ENCODE results near the gene TAP2.
A peak's percentile ranks its signal among the peaks of the same experiment; 100 is the strongest.
"Not testable (repeated sequence)": the region's sequence is repeated elsewhere in the genome, so short reads cannot be mapped to it uniquely, and the experiment has no call there.

The TAP2 gene

GRCh38 chr6:32838114-32838958, at the start of gene TAP2:
Gene TAP2, minus strand, starts transcription at chr6:32838739. Its CDS starts 506 bp downstream, at chr6:32838233.
- Histone ChIP-seq H3K9me3 (ENCODE audit: control insufficient read depth, insufficient read depth, low read length) (no peaks in the 10 kb centered on the region), H3K9ac (ENCODE audit: low read depth, low read length) (peak within 1 kb of the TSS; percentile 63), H3K4me3 (ENCODE audit: low read depth, low read length) (peak within 1 kb of the TSS; percentile 76), H3K36me3 (ENCODE audit: control insufficient read depth, insufficient read depth, low read length) (no peaks in the 10 kb centered on the region), H3K4me1 (ENCODE audit: control insufficient read depth, insufficient read depth, low read length) (no peaks in the 10 kb centered on the region), H3K27me3 (ENCODE audit: control insufficient read depth, insufficient read depth, low read length) (peaks cover 13% of the 10 kb centered on the region)

GRCh38 chr6:32887616-32888015, 49.1 kb upstream of the TAP2 start:
- H3K36me3 ChIP-seq (ENCODE audit: control insufficient read depth, insufficient read depth, low read length), result no peaks in the 10 kb centered on the region
- H3K4me1 ChIP-seq (ENCODE audit: control insufficient read depth, insufficient read depth, low read length), result no peaks in the 10 kb centered on the region
- no peaks in the 10 kb centered on the region for H3K9me3 ChIP-seq (ENCODE audit: control insufficient read depth, insufficient read depth, low read length)
- H3K27me3 ChIP-seq (ENCODE audit: control insufficient read depth, insufficient read depth, low read length), result no peaks in the 10 kb centered on the region
- no peak overlapping the region for H3K9ac ChIP-seq (ENCODE audit: low read depth, low read length)
- no peak overlapping the region for H3K4me3 ChIP-seq (ENCODE audit: low read depth, low read length)

DNA sequence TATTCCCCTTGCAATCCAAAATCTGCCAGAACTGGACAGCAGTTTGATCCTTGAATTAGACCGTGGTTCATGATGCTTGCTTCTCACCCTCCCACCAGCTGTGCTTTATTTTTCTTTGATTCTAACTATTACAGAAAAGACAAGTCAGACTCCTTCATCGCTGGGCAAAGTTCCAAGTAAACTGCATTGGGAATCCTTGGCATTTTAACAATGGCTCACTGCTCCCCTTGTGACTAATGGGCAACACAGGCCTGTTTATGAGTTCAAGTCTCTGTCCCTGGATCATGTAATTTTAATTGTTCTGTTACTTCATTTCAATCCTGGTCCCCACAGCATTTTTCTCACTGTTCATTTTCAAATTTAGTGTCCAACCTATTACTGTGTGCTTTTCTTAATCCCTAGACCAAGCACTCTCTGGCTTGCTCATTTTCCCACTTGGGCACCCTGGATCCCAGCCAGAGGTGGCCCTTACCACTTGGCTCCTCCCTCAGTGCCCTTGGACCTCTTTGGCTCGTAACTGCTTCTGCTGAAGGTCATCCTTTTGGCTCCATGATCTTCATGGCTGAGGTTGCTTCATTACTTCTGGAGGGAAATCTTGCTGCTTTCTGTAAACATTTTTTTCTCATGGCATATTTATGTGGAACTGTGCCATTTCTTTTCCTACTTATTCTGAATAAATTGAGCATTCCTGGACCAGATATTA, 48.3 kb upstream of the TAP2 start:
- Histone ChIP-seq H3K4me3 (ENCODE audit: low read depth, low read length) (no peak overlapping the region), H3K27me3 (ENCODE audit: control insufficient read depth, insufficient read depth, low read length) (no peaks in the 10 kb centered on the region), H3K9me3 (ENCODE audit: control insufficient read depth, insufficient read depth, low read length) (no peaks in the 10 kb centered on the region), H3K4me1 (ENCODE audit: control insufficient read depth, insufficient read depth, low read length) (no peaks in the 10 kb centered on the region), H3K9ac (ENCODE audit: low read depth, low read length) (no peak overlapping the region), H3K36me3 (ENCODE audit: control insufficient read depth, insufficient read depth, low read length) (no peaks in the 10 kb centered on the region)

DNA sequence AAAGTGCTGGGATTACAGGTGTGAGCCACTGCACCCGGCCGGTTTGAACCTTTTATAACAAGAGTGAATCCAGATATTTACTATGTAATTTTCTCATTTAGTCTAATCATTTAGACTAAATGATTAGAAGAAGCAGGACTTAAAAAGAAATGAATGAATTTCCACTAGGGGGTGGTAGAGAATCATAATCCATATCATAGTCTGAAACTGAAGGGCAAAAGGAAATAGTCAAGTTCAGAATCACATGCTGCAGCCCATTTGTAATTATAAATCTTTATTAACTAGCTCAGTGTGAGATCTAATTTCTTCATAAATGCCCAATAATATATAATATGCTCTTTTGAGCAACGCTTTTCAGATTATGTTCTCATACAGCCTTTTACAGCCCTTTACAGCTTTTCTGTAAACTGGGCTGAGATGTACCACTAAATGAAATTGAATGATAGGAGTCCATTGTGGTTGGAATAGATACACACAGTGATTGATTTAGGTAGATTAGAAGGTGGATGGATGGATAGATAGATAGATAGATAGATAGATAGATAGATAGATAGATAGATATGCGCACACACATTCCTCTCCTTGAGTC, 47.3 kb upstream of the TAP2 start:
- Histone ChIP-seq H3K27me3 (ENCODE audit: control insufficient read depth, insufficient read depth, low read length) (no peaks in the 10 kb centered on the region), H3K4me3 (ENCODE audit: low read depth, low read length) (no peak overlapping the region), H3K9ac (ENCODE audit: low read depth, low read length) (no peak overlapping the region), H3K36me3 (ENCODE audit: control insufficient read depth, insufficient read depth, low read length) (no peaks in the 10 kb centered on the region), H3K9me3 (ENCODE audit: control insufficient read depth, insufficient read depth, low read length) (no peaks in the 10 kb centered on the region), H3K4me1 (ENCODE audit: control insufficient read depth, insufficient read depth, low read length) (no peaks in the 10 kb centered on the region)

DNA sequence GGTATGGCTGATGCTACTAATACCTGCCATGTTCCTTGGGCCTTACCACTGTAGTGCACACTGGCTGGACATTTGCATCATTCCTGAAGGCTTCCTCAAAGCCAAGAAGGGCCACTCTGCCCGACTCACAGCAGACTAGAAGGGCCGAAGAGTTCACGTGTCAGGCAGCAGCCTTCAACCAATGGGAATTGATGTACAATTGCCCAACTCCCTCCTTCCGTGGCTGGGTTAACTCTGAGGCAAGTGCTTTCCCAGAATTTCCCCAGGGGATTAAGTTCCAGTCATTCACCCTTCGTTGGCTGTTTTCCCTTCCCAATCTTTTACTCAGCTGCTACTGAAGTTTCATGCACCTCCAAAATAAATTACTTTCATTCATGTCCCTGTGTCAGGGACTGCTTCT, 45.2 kb upstream of the TAP2 start:
- H3K4me3 ChIP-seq (ENCODE audit: low read depth, low read length), result no peak overlapping the region
- no peaks in the 10 kb centered on the region for H3K27me3 ChIP-seq (ENCODE audit: control insufficient read depth, insufficient read depth, low read length)
- no peaks in the 10 kb centered on the region for H3K4me1 ChIP-seq (ENCODE audit: control insufficient read depth, insufficient read depth, low read length)
- no peak overlapping the region for H3K9ac ChIP-seq (ENCODE audit: low read depth, low read length)
- H3K9me3 ChIP-seq (ENCODE audit: control insufficient read depth, insufficient read depth, low read length), result no peaks in the 10 kb centered on the region
- H3K36me3 ChIP-seq (ENCODE audit: control insufficient read depth, insufficient read depth, low read length), result no peaks in the 10 kb centered on the region

DNA sequence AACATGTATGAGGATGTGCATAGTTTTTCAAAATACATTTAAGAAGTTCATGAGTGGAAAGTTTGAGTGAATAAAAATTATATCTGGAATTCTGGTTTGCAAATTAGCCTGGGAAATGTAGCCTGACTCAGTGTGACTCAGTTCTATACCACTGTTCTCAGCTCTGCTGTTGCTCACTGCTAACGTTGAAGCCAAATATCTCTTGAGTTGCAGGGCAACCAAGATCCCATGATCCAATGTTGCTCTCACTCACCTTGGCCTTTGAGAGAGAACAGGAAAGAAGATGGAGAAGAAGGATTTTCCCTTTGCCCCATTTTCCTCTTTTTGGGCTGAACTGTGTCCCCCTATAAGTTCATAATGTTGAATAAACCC, 44.3 kb upstream of the TAP2 start:
- no peaks in the 10 kb centered on the region for H3K27me3 ChIP-seq (ENCODE audit: control insufficient read depth, insufficient read depth, low read length)
- H3K4me3 ChIP-seq (ENCODE audit: low read depth, low read length), result no peak overlapping the region
- no peak overlapping the region for H3K9ac ChIP-seq (ENCODE audit: low read depth, low read length)
- H3K4me1 ChIP-seq (ENCODE audit: control insufficient read depth, insufficient read depth, low read length), result no peaks in the 10 kb centered on the region
- H3K36me3 ChIP-seq (ENCODE audit: control insufficient read depth, insufficient read depth, low read length), result no peaks in the 10 kb centered on the region
- no peaks in the 10 kb centered on the region for H3K9me3 ChIP-seq (ENCODE audit: control insufficient read depth, insufficient read depth, low read length)

GRCh38 chr6:32880962-32881361, 42.4 kb upstream of the TAP2 start:
- H3K27me3 ChIP-seq (ENCODE audit: control insufficient read depth, insufficient read depth, low read length); H3K9ac ChIP-seq (ENCODE audit: low read depth, low read length); H3K9me3 ChIP-seq (ENCODE audit: control insufficient read depth, insufficient read depth, low read length); H3K4me3 ChIP-seq (ENCODE audit: low read depth, low read length); H3K4me1 ChIP-seq (ENCODE audit: control insufficient read depth, insufficient read depth, low read length); H3K36me3 ChIP-seq (ENCODE audit: control insufficient read depth, insufficient read depth, low read length): not testable (repeated sequence)

DNA sequence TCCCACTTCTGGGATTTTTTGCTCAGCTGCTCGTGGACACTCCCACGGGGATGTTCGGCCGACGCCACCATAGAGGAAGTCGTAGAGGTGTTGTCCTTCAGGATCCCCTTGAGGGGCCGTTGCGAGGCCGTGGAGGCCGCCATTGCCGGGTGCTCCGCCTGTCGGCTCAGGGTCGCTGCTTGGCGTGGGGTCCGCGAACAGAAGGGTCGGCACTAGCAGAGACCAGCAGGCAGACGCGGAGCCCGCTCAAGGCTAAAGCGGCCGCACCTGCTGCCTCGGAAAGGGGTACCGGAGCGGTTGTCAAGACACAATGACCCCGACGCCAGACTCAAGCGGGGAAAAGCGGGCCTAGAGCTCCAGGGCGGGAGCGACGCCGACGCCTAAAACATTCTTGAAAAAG, 41.2 kb upstream of the TAP2 start:
- no peaks in the 10 kb centered on the region for H3K4me1 ChIP-seq (ENCODE audit: control insufficient read depth, insufficient read depth, low read length)
- H3K27me3 ChIP-seq (ENCODE audit: control insufficient read depth, insufficient read depth, low read length), result no peaks in the 10 kb centered on the region
- no peaks in the 10 kb centered on the region for H3K36me3 ChIP-seq (ENCODE audit: control insufficient read depth, insufficient read depth, low read length)
- H3K4me3 ChIP-seq (ENCODE audit: low read depth, low read length), result no peak overlapping the region
- no peaks in the 10 kb centered on the region for H3K9me3 ChIP-seq (ENCODE audit: control insufficient read depth, insufficient read depth, low read length)
- no peak overlapping the region for H3K9ac ChIP-seq (ENCODE audit: low read depth, low read length)

DNA sequence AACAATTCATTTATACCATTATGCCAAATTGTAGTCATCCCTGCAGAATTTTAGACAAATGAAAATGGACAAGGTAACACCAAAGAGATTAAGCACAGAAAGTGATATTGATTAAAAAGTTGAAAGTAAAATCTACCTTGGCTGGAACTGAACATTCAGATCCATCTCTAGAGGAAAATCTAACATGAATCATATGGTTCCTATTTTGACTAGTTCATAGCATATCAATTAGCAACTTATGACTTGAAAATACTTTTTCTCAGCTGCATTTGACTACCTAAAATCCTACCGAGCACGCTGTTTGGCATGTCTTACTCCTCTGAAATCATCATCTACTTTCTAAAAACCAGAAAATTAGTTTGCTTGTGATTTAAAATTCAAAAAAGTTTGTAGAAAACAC, 38.1 kb upstream of the TAP2 start:
- H3K4me1 ChIP-seq (ENCODE audit: control insufficient read depth, insufficient read depth, low read length), result no peaks in the 10 kb centered on the region
- no peaks in the 10 kb centered on the region for H3K36me3 ChIP-seq (ENCODE audit: control insufficient read depth, insufficient read depth, low read length)
- no peak overlapping the region for H3K4me3 ChIP-seq (ENCODE audit: low read depth, low read length)
- no peaks in the 10 kb centered on the region for H3K27me3 ChIP-seq (ENCODE audit: control insufficient read depth, insufficient read depth, low read length)
- no peak overlapping the region for H3K9ac ChIP-seq (ENCODE audit: low read depth, low read length)
- no peaks in the 10 kb centered on the region for H3K9me3 ChIP-seq (ENCODE audit: control insufficient read depth, insufficient read depth, low read length)

DNA sequence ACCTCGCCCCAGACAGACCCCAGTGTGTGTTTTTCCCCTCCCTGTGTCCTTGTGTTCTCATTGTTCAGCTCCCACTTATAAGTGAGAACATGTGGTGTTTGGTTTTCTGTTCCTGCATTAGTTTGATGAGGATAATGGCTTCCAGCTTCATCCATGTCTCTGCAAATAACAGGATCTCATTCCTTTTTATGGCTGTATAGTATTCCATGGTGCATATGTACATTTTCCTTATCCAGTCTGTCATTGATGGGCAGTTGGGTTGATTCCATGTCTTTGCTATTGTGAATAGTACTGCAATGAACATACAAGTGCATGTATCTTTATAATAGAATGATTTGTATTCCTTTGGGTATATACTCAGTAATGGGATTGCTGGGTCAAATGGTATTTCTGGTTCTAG, 35.4 kb upstream of the TAP2 start:
- H3K9ac ChIP-seq (ENCODE audit: low read depth, low read length); H3K36me3 ChIP-seq (ENCODE audit: control insufficient read depth, insufficient read depth, low read length); H3K9me3 ChIP-seq (ENCODE audit: control insufficient read depth, insufficient read depth, low read length); H3K27me3 ChIP-seq (ENCODE audit: control insufficient read depth, insufficient read depth, low read length); H3K4me1 ChIP-seq (ENCODE audit: control insufficient read depth, insufficient read depth, low read length); H3K4me3 ChIP-seq (ENCODE audit: low read depth, low read length): not testable (repeated sequence)

DNA sequence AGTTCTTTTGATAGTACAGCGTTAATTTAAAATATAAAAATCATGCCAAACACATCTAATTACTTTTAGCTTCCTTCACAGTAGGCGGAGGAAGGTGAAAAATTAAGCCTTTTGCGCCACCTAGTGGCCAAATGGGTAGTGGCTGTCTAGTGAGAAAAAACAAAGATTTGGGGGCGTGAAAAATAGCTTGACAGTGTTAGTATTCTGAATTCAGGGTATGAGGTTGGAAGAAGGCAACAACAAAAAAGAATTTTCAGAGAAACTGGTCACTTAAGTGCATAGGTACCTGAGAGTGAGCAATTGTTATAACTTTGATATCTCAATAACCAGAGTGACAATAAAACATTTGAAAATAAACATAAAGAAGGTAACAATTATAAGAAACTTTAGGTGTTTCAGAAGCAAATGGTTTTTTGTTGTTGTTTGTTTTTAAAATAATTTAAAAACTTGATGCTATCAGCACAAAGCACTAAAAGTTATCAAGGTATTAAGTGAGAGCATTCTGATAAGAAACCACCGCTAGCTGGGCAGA, 29.8 kb upstream of the TAP2 start:
- Histone ChIP-seq H3K27me3 (ENCODE audit: control insufficient read depth, insufficient read depth, low read length) (no peaks in the 10 kb centered on the region), H3K9me3 (ENCODE audit: control insufficient read depth, insufficient read depth, low read length) (no peaks in the 10 kb centered on the region), H3K9ac (ENCODE audit: low read depth, low read length) (no peak overlapping the region), H3K36me3 (ENCODE audit: control insufficient read depth, insufficient read depth, low read length) (no peaks in the 10 kb centered on the region), H3K4me3 (ENCODE audit: low read depth, low read length) (no peak overlapping the region), H3K4me1 (ENCODE audit: control insufficient read depth, insufficient read depth, low read length) (no peaks in the 10 kb centered on the region)

Measured in iPS-15b (cell line).